Fibroblast of skin of back (primary cell): ENCODE data around the gene UCK1.

Source experiments
- DNase-seq: peaks from one replicate; pipeline ENCODE4 v3.0.0-alpha.2; 2013

The UCK1 gene

GRCh38 chr9:131475956-131476776 lies 54.9 kb downstream of the UCK1 start:
- DNase-seq: no peak

- no peak for DNase-seq
Observed at GRCh38 chr9:131475111-131475955, 55.7 kb downstream of the UCK1 start.

- DNase-seq: no peak
Observed at GRCh38 chr9:131474711-131475110, 56.4 kb downstream of the UCK1 start.

GRCh38 chr9:131473891-131474290 lies 57.2 kb downstream of the UCK1 start:
- no peak for DNase-seq
